Breast epithelium (tissue), 3 donors: Measurements from ENCODE around the gene EIF4G3.

Experiments used
- CTCF ChIP-seq, 3 donors: fragments of 450-650 bp; IDR thresholded peaks; one replicate each; pipeline ENCODE4 v1.5.1; 2016 to 2017; ENCODE audit warnings: antibody characterized with exemption in 3 of 3, mild to moderate bottlenecking in 3 of 3, moderate library complexity in 3 of 3
- POLR2AphosphoS5 ChIP-seq, 3 donors: sonication (generic); formaldehyde crosslinking; IDR thresholded peaks; one replicate each; pipeline ENCODE4 v1.6.1; 2017; ENCODE audit warnings: antibody characterized with exemption in 3 of 3

- no peak for TF ChIP-seq CTCF (IDR thresholded peaks at IDR 0.05)
- TF ChIP-seq POLR2AphosphoS5 (IDR thresholded peaks at IDR 0.05) = no peak
These were observed 413.3 kb downstream of the EIF4G3 start for GRCh38 chr1:20763417-20763816.
